AG04449 (cell line): ENCODE results near the gene LMLN.

Experiments used
- CTCF ChIA-PET: fragments of 350-600 bp; formaldehyde crosslinking; extraction: SDS; loops from one replicate; lab custom pipeline; 2021; ENCODE audit warnings: antibody characterized with exemption; lab: Yijun Ruan, JAX
- POLR2A ChIA-PET: fragments of 400-600, 350-600 bp; formaldehyde crosslinking; extraction: SDS; loops from one replicate; lab custom pipeline; 2020; ENCODE audit warnings: antibody characterized with exemption, inconsistent platforms; lab: Yijun Ruan, JAX
- DNase-seq: peaks from one replicate; pipeline ENCODE4 v3.0.0-alpha.2; 2010; ENCODE audit warnings: low read depth, low spot score
- H3K4me3 ChIP-seq: 2 replicates; pipeline ENCODE4 v1.5.1; 2011; ENCODE audit warnings: low read depth, mild to moderate bottlenecking, control low read depth, low read length
- TF ChIP-seq, protein P1 (sequence below): IDR thresholded peaks from one replicate; pipeline ENCODE4 v1.5.1; 2011; ENCODE audit warnings: mild to moderate bottlenecking, moderate library complexity, low read length, control low read depth, inconsistent platforms; ENCODE audit not compliant: insufficient read depth; ENCODE audit errors: missing control alignments

The LMLN gene

DNA sequence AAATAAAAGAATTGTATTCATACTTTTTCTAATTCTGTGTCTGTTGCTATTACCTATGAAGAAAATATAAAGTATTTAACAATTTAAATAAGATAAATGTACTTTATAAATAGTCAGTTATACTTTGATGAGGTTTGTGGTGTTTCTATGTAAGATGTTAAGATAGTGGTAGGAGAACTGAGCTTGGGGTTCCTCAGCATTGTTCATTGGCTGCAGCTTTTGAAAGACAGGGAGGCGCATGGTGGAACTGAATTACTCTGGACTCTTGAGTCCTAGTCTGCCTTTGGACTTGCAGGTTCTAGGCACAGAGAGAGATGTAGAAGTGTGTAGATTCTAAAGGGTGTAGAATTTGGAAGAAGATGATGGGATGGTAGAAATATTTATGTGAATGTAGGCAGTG is 23.1 kb downstream of the LMLN start:
- no peak overlapping the region for H3K4me3 ChIP-seq
- POLR2A ChIA-PET, result no interaction called here
- CTCF ChIA-PET, result interaction anchor here (1.0 kb wide), 1 partner anchor 97 kb away, joined by 3 read pairs; no protein-coding TSS in a partner anchor
- no peak for DNase-seq
- TF ChIP-seq, protein P1, sequence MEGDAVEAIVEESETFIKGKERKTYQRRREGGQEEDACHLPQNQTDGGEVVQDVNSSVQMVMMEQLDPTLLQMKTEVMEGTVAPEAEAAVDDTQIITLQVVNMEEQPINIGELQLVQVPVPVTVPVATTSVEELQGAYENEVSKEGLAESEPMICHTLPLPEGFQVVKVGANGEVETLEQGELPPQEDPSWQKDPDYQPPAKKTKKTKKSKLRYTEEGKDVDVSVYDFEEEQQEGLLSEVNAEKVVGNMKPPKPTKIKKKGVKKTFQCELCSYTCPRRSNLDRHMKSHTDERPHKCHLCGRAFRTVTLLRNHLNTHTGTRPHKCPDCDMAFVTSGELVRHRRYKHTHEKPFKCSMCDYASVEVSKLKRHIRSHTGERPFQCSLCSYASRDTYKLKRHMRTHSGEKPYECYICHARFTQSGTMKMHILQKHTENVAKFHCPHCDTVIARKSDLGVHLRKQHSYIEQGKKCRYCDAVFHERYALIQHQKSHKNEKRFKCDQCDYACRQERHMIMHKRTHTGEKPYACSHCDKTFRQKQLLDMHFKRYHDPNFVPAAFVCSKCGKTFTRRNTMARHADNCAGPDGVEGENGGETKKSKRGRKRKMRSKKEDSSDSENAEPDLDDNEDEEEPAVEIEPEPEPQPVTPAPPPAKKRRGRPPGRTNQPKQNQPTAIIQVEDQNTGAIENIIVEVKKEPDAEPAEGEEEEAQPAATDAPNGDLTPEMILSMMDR, result no peak

DNA sequence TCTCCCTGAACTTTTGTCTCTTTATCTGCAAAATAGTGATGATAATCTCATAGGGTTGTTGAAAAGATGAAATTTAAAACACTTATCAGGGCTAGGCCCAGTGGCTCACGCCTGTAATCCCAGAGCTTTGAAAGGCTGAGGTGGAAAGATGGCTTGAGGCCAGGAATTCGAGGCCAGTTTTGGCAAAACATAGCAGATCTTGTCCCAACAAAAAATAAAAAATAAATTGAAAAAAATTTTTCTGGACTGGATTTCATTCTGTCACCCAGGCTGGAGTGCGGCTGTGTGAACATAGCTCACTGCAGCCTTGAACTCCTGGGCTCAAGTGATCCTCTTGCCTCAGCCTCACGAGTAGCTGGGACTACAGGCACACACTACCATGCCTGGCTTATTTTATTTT is 29.6 kb downstream of the LMLN start:
- no peak for DNase-seq
- CTCF ChIA-PET, result interaction anchor here (1.6 kb wide), 1 partner anchor 10 kb away, joined by 6 read pairs; no protein-coding TSS in a partner anchor
- POLR2A ChIA-PET, result no interaction called here

DNA sequence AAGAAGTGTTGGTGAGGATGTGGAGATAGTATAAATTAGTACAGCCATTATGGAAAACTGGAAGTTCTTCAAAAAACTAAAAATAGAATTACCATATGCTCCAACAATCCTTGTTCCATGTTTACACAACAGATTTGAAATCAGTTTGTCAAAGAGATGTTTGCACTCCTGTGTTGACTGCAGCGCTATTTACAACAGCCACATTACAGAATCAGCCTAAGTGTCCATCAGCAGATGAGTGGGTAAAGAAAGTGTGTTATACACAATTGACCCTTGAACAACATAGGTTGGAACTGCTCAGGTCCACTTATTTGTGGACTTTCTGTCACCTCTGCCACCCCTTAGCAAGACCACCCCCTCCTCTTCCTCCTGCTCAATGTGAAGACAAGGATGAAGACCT is 34.7 kb downstream of the LMLN start:
- ChIA-PET POLR2A (no interaction called here), CTCF (interaction anchor here (1.2 kb wide), 1 partner anchor 8 kb away, joined by 3 read pairs; no protein-coding TSS in a partner anchor)
- TF ChIP-seq, protein P1, result no peak
- DNase-seq, result no peak
- no peak overlapping the region for H3K4me3 ChIP-seq

More for the DNA sequence above, 29.6 kb downstream of the LMLN start:
- H3K4me3 ChIP-seq, result no peak overlapping the region
- TF ChIP-seq, protein P1, result no peak

DNA sequence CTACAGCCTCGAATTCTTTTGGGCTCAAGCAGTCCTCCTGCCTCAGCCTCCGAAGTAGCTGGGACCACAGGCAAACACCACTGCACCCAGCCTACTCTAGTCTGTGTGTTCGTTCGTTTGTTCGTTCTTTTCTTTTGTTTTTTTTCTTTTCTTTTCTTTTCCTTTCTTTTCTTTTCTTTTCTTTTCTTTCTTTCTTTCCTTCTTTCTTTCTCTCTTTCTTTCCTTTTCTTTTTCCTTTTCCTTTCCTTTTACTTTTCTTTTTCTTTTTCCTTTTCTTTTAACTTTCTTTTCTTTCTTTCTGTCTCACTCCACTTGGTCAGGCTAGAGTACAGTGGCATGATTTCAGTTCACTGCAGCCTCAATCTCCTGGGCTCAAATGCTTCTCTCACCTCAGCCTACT is 36.8 kb downstream of the LMLN start:
- TF ChIP-seq, protein P1, result no peak
- DNase-seq, result no peak
- CTCF ChIA-PET, result no interaction called here
- no peak overlapping the region for H3K4me3 ChIP-seq
- POLR2A ChIA-PET, result no interaction called here

DNA sequence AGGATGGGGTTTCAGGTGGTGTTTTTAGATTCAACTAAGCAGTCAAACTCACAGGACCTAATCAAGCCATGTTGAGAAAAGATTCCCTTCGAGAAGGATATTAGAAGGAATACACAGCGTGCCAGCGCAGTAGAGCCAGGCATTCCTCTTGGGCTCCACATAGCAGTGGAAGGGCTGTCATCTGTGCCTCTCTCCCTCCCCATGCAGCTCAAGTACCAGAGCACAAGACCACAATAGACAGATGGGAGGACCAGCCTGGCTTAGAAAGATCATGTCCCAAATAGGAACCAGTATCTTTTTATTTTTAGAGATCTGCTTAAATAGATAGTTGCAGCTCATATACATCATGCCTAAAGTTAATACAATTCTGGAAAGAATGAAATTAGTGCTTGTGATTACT is 37.9 kb downstream of the LMLN start:
- ChIA-PET POLR2A (no interaction called here), CTCF (no interaction called here)
- no peak for DNase-seq
- TF ChIP-seq, protein P1, result no peak
- H3K4me3 ChIP-seq, result no peak overlapping the region

DNA sequence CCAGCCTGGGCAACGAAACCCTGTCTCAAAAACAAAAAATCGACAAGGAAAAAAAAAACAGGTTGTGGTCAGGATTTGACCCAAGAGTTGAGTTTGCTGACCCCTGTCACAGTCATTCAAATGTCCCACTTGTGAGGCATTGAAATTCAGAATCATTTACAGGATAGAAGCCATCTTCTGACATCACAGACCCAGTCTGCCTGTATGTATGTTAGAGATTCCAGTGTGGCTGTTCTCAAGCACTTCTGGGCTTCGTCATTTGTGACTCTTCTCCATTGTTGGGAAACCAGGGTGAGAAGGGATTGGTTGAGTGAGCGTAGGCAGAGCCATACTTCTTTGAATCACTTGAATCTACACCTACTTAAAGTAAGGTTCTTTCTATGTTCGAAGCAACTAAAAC is 57.1 kb downstream of the LMLN start:
- TF ChIP-seq, protein P1, result no peak
- H3K4me3 ChIP-seq, result no peak overlapping the region
- CTCF ChIA-PET, result no interaction called here
- POLR2A ChIA-PET, result no interaction called here
- no peak for DNase-seq
